K562 (cell line): ENCODE measurements around the gene ATF4. TPM values are rescaled to one million over a fixed set of nuclear protein-coding genes. Genes with fewer than 3 reads are reported as not detected.
A peak's percentile ranks its signal among the peaks of the same experiment; 100 is the strongest.

ENCODE experiments used
- ATAC-seq: fragments of 200-7000 bp; cut with Tn5 transposase; 3 replicates; pipeline ENCODE4 v1.9.1; 2020; ENCODE audit warnings: moderate library complexity
- BruUV-seq: library from RNA; stranded (reverse); fragments of 400-500 nt; replicated peaks from 2 replicates; lab custom pipeline; 2021; lab: Mats Ljungman, UMichigan
- CTCF ChIA-PET: fragments of 300-600 bp; formaldehyde crosslinking; extraction: SDS; loops from one replicate; lab custom pipeline; 2021; ENCODE audit warnings: low intra/inter-chr PET ratio; lab: Yijun Ruan, JAX
- POLR2A ChIA-PET: fragments of 300-600, 350-650 bp; sonication (Branson Sonifier 250); formaldehyde crosslinking; extraction: SDS; loops from one replicate; lab custom pipeline; 2021; ENCODE audit warnings: antibody characterized with exemption, inconsistent platforms; lab: Yijun Ruan, JAX
- DNase-seq, 4 experiments: peaks; one replicate each; pipeline versions ENCODE4 v3.0.0 to v3.0.0-alpha.2; 2011 to 2018; ENCODE audit warnings: low spot score in 3 of 4, mixed read lengths in 3 of 4; ENCODE audit errors: extremely low read depth in 1 of 4
- FAIRE-seq: peaks from 2 replicates; lab custom pipeline; 2011; peaks lifted over from hg19 to GRCh38; lab: Jason Lieb, UNC
- H2AFZ ChIP-seq: 2 replicates; pipeline ENCODE4 v1.6.0; 2011; ENCODE audit warnings: low read depth, low read length, control low read depth, inconsistent platforms
- H3K27ac ChIP-seq: fragments of 200-600 bp; 3 replicates; pipeline ENCODE4 v1.8.0; 2011; ENCODE audit warnings: low read depth, mild to moderate bottlenecking, control low read depth, inconsistent platforms, low read length, moderate library complexity, mixed read lengths; ENCODE audit errors: extremely low read depth
- H3K27me3 ChIP-seq, 2 experiments: fragments of 300-600 bp in 1 of 2; 2 replicates in 1 of 2; 3 replicates in 1 of 2; pipeline versions ENCODE4 v1.6.0 to v1.8.0; 2011; ENCODE audit warnings: inconsistent platforms in 2 of 2, low read length in 2 of 2, mild to moderate bottlenecking in 1 of 2, mixed read lengths in 1 of 2, moderate library complexity in 1 of 2; ENCODE audit not compliant: control insufficient read depth in 2 of 2, insufficient read depth in 2 of 2
- H3K36me3 ChIP-seq: fragments of 300-600 bp; 3 replicates; pipeline ENCODE4 v1.8.0; 2011; ENCODE audit warnings: mild to moderate bottlenecking, low read length, inconsistent platforms; ENCODE audit not compliant: control insufficient read depth, insufficient read depth
- H3K4me1 ChIP-seq, 2 experiments: fragments of 200-600 bp in 1 of 2; replicated peaks in 1 of 2; 2 replicates in 1 of 2; 3 replicates in 1 of 2; pipeline versions ENCODE4 v1.5.1 to v1.8.0; 2011; ENCODE audit warnings: inconsistent platforms in 2 of 2, low read length in 2 of 2, mild to moderate bottlenecking in 1 of 2, mixed read lengths in 1 of 2, moderate library complexity in 1 of 2; ENCODE audit not compliant: control insufficient read depth in 2 of 2, insufficient read depth in 2 of 2
- H3K4me2 ChIP-seq: 2 replicates; pipeline ENCODE4 v1.6.1; 2011; ENCODE audit warnings: low read length, control low read depth, inconsistent platforms, mixed read lengths; ENCODE audit not compliant: insufficient read depth
- H3K4me3 ChIP-seq: fragments of 200-600 bp; sonication (generic), shearing (Covaris generic); 2 replicates; pipeline ENCODE4 v1.5.1; 2016; ENCODE audit warnings: control low read depth, inconsistent platforms
- H3K79me2 ChIP-seq: fragments of 200-600 bp; 3 replicates; pipeline ENCODE4 v1.8.0; 2011; ENCODE audit warnings: low read length, inconsistent platforms; ENCODE audit not compliant: control insufficient read depth, insufficient read depth
- H3K9ac ChIP-seq, 2 experiments: 2 replicates each; pipeline versions ENCODE4 v1.6.0 to v1.6.1; 2011; ENCODE audit warnings: low read depth in 2 of 2, low read length in 2 of 2, control low read depth in 1 of 2, inconsistent platforms in 1 of 2, mild to moderate bottlenecking in 1 of 2, mixed read lengths in 1 of 2; ENCODE audit not compliant: insufficient read depth in 1 of 2
- H3K9me1 ChIP-seq: one replicate; pipeline ENCODE4 v1.6.0; 2011; ENCODE audit warnings: inconsistent platforms, mild to moderate bottlenecking, low read length, moderate library complexity; ENCODE audit not compliant: control insufficient read depth, insufficient read depth
- H3K9me3 ChIP-seq: replicated peaks from 2 replicates; pipeline ENCODE4 v1.5.1; 2011; ENCODE audit warnings: low read depth, low read length, inconsistent platforms; ENCODE audit not compliant: control insufficient read depth, insufficient read depth
- H4K20me1 ChIP-seq: replicated peaks from 2 replicates; pipeline ENCODE4 v1.6.1; 2011; ENCODE audit warnings: low read length, inconsistent platforms, mixed read lengths; ENCODE audit not compliant: control insufficient read depth, insufficient read depth
- ATF7 ChIP-seq: fragments of 450-650 bp; IDR thresholded peaks from 2 replicates; pipeline ENCODE4 v1.7.1; 2014; ENCODE audit warnings: mild to moderate bottlenecking, moderate library complexity
- BRD9 ChIP-seq: fragments of 450-650 bp; IDR thresholded peaks from 2 replicates; pipeline ENCODE4 v1.6.1; 2018; ENCODE audit warnings: low read depth; ENCODE audit not compliant: partially characterized antibody
- GABPA ChIP-seq: fragments of 200-800 bp; sonication (Bioruptor generic); conservative IDR thresholded peaks from 2 replicates; pipeline ENCODE4 v1.6.1; 2016; ENCODE audit warnings: low read depth, missing genetic modification characterization, missing compliant biosample characterization
- GABPB2 ChIP-seq: fragments of 250-450 bp; sonication (Bioruptor Pico); conservative IDR thresholded peaks from 2 replicates; pipeline ENCODE4 v1.5.1; 2021; ENCODE audit warnings: mild to moderate bottlenecking
- GTF2E2 ChIP-seq: fragments of 200-800 bp; sonication (Bioruptor generic); IDR thresholded peaks from 2 replicates; pipeline ENCODE4 v1.6.1; 2016; ENCODE audit warnings: missing genetic modification characterization, missing compliant biosample characterization
- PPARD ChIP-seq: fragments of 250-450 bp; sonication (Bioruptor Pico); IDR thresholded peaks from 2 replicates; pipeline ENCODE4 v1.8.0; 2022; ENCODE audit warnings: inconsistent platforms, mild to moderate bottlenecking, moderate library complexity
- RUNX1 ChIP-seq: sonication (generic); IDR thresholded peaks from 2 replicates; pipeline ENCODE4 v1.6.1; 2016; ENCODE audit warnings: antibody characterized with exemption, low read depth
- TAF7 ChIP-seq: fragments of 450-650 bp; IDR thresholded peaks from 2 replicates; pipeline ENCODE4 v1.6.1; 2016; ENCODE audit warnings: missing genetic modification characterization, missing compliant biosample characterization
- ZNF134 ChIP-seq: fragments of 250-450 bp; sonication (Bioruptor Pico); conservative IDR thresholded peaks from 2 replicates; pipeline ENCODE4 v1.4.0; 2020
- ZNF431 ChIP-seq: sonication (generic); formaldehyde crosslinking; IDR thresholded peaks from 2 replicates; pipeline ENCODE4 v1.8.0; 2022; ENCODE audit warnings: mild to moderate bottlenecking, missing genetic modification reagents
- WGBS: fragments of 100-300 bp; shearing (Covaris generic); methylation state at CpG from one replicate; pipeline ENCODE4 v1.1.6; 2016; ENCODE audit warnings: low coverage, mixed read lengths; ENCODE audit not compliant: insufficient coverage; ENCODE audit errors: missing lambda C conversion rate; 5-methylcytosine and 5-hydroxymethylcytosine counted together
- in situ Hi-C: fragments of 300-500 bp; cut with MboI; formaldehyde crosslinking; loops from 4 replicates; pipeline ENCODE4 v1.15.0; 2018; ENCODE audit warnings: inconsistent platforms, mixed read lengths
- intact Hi-C: fragments of 100-400 bp; cut with micrococcal nuclease; formaldehyde crosslinking; loops from 2 replicates; pipeline ENCODE4 v1.14.2; 2022
- polyA plus RNA-seq, 8 experiments: library from polyadenylated mRNA; depleted of rRNA in 4 of 8; stranded (reverse) in 5 of 8; unstranded in 3 of 8; fragments of >200 nt; fragmentation: Nextera tagmentation in 2 of 8; fragmentation: Illumina TruSeq in 1 of 8; extraction: Ambion mirVana in 2 of 8; extraction: Trizol in 1 of 8; gene quantifications; 2 replicates each; pipeline versions ENCODE4 v1.2.1 to v1.2.3, GENCODE V29; 2011 to 2014; ENCODE audit warnings: inconsistent platforms in 1 of 8, missing spikeins in 1 of 8
- total RNA-seq, 7 experiments: library from RNA; depleted of rRNA in 6 of 7; stranded (reverse); fragments of >200 nt in 6 of 7; fragmentation: Illumina TruSeq in 2 of 7; extraction: Trizol in 2 of 7; gene quantifications; 2 replicates each; pipeline versions ENCODE4 v1.2.1 to v1.2.3, GENCODE V29; 2011 to 2021; ENCODE audit warnings: low replicate concordance in 1 of 7
- TF ChIP-seq, protein P1 (sequence below): fragments of 250-450 bp; sonication (Bioruptor Pico); IDR thresholded peaks from 2 replicates; pipeline ENCODE4 v1.4.0; 2020
- TF ChIP-seq, protein P2 (sequence below): sonication (generic); formaldehyde crosslinking; IDR thresholded peaks from 2 replicates; pipeline ENCODE4 v1.8.0; 2022; ENCODE audit warnings: mild to moderate bottlenecking, missing genetic modification reagents
- TF ChIP-seq, protein P3 (sequence below): fragments of 250-450 bp; sonication (Bioruptor Pico); IDR thresholded peaks from 2 replicates; pipeline ENCODE4 v1.5.0; 2021

Gene ATF4
- total and polyA plus RNA-seq, 9 of the 15 experiments (the other 6 are each of a cell fraction or from before 2014, with no cell fraction given) = 93.1 to 723 (median 355) TPM

DNA sequence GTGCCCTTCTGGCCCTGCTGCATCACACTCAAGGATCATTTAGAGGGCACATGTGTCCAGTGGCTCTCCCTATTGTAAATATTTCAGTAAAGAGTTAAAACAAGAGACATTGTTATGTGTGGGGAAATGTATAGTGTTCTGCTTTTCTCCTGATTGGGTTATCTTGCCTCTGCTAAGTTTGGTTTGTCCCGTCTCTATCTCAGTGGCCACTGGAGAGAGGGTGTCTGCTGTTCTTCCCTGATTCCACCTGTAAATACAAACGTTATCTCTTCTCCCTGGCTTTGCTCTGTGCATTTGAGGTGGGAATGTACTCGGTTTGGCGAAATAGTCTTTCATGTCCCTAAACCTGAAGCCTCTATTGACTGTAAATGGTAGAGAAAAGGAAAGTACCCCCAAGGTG lies 12.0 kb upstream of the ATF4 start (continued):
- TF ChIP-seq, protein P1, sequence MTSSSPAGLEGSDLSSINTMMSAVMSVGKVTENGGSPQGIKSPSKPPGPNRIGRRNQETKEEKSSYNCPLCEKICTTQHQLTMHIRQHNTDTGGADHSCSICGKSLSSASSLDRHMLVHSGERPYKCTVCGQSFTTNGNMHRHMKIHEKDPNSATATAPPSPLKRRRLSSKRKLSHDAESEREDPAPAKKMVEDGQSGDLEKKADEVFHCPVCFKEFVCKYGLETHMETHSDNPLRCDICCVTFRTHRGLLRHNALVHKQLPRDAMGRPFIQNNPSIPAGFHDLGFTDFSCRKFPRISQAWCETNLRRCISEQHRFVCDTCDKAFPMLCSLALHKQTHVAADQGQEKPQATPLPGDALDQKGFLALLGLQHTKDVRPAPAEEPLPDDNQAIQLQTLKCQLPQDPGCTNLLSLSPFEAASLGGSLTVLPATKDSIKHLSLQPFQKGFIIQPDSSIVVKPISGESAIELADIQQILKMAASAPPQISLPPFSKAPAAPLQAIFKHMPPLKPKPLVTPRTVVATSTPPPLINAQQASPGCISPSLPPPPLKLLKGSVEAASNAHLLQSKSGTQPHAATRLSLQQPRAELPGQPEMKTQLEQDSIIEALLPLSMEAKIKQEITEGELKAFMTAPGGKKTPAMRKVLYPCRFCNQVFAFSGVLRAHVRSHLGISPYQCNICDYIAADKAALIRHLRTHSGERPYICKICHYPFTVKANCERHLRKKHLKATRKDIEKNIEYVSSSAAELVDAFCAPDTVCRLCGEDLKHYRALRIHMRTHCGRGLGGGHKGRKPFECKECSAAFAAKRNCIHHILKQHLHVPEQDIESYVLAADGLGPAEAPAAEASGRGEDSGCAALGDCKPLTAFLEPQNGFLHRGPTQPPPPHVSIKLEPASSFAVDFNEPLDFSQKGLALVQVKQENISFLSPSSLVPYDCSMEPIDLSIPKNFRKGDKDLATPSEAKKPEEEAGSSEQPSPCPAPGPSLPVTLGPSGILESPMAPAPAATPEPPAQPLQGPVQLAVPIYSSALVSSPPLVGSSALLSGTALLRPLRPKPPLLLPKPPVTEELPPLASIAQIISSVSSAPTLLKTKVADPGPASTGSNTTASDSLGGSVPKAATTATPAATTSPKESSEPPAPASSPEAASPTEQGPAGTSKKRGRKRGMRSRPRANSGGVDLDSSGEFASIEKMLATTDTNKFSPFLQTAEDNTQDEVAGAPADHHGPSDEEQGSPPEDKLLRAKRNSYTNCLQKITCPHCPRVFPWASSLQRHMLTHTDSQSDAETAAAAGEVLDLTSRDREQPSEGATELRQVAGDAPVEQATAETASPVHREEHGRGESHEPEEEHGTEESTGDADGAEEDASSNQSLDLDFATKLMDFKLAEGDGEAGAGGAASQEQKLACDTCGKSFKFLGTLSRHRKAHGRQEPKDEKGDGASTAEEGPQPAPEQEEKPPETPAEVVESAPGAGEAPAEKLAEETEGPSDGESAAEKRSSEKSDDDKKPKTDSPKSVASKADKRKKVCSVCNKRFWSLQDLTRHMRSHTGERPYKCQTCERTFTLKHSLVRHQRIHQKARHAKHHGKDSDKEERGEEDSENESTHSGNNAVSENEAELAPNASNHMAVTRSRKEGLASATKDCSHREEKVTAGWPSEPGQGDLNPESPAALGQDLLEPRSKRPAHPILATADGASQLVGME (CRISPR knock-in tag) = no peak
- no peak for TF ChIP-seq GTF2E2 (tag)

DNA sequence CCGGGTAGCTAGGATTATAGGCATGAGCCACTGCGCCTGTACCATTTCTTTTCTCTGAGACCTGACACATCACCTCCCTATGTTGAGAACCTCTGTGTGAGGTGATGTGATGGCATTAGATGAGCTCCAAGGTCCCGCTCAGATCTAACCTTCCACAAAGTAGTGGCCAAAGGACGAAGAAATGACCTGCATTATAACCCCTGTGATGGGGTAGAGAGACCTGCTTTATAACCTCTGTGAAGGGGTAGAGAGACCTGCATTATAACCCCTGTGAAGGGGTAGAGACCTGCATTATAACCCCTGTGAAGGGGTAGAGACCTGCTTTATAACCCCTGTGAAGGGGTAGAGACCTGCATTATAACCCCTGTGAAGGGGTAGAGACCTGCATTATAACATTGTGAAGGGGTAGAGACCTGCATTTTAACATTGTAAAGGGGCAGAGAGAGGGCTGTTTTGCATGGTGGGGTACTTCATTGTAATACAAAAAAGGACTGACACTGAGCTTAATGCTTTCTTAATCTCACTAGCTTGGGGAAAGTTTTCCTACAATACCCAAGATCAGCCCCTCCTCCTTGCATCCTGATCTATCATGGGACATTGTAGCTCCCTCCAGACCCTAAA lies 9.7 kb upstream of the ATF4 start:
- FAIRE-seq (no peak), ATAC-seq (no peak)

More for the DNA sequence above, 9.7 kb upstream of the ATF4 start:
- no peak for TF ChIP-seq BRD9
- no peak for TF ChIP-seq ZNF134 (CRISPR knock-in tag)
- TF ChIP-seq, protein P2, sequence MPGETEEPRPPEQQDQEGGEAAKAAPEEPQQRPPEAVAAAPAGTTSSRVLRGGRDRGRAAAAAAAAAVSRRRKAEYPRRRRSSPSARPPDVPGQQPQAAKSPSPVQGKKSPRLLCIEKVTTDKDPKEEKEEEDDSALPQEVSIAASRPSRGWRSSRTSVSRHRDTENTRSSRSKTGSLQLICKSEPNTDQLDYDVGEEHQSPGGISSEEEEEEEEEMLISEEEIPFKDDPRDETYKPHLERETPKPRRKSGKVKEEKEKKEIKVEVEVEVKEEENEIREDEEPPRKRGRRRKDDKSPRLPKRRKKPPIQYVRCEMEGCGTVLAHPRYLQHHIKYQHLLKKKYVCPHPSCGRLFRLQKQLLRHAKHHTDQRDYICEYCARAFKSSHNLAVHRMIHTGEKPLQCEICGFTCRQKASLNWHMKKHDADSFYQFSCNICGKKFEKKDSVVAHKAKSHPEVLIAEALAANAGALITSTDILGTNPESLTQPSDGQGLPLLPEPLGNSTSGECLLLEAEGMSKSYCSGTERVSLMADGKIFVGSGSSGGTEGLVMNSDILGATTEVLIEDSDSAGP = no peak
- TF ChIP-seq PPARD (CRISPR knock-in tag) = no peak
- TF ChIP-seq RUNX1 = no peak
- TF ChIP-seq GABPB2 (CRISPR knock-in tag) = no peak
- no peak for TF ChIP-seq ATF7
- TF ChIP-seq GABPA (tag) = no peak
- TF ChIP-seq, protein P3, sequence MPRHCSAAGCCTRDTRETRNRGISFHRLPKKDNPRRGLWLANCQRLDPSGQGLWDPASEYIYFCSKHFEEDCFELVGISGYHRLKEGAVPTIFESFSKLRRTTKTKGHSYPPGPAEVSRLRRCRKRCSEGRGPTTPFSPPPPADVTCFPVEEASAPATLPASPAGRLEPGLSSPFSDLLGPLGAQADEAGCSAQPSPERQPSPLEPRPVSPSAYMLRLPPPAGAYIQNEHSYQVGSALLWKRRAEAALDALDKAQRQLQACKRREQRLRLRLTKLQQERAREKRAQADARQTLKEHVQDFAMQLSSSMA (CRISPR knock-in tag) = no peak
- no peak for TF ChIP-seq ZNF431 (CRISPR knock-in tag)
- no peak for TF ChIP-seq TAF7 (tag)
- POLR2A ChIA-PET = interaction anchor here (0.6 to 4.0 kb wide), 4 partner anchors 10 to 194 kb away, joined by 3 to 20 read pairs (median 4); partner anchors contain the start of genes ATF4 and RPL3
- no peaks in the 10 kb centered on the region for H3K9me3 ChIP-seq
- H3K4me1 ChIP-seq = peaks cover 8 to 10% of the 10 kb centered on the region in 2 experiments; a peak in 3 of 5 replicates
- H3K9ac ChIP-seq = peak overlapping the region in 1 of 2 experiments; percentile 23; a peak in 1 of 4 replicates
- in situ Hi-C loops (no loop called here), intact Hi-C loops (no loop called here)
- no peak overlapping the region for H3K27ac ChIP-seq
- 90% methylated on average over 2 of the region's 4 CpGs for WGBS
- no peak overlapping the region for H2AFZ ChIP-seq
- peaks cover 2% of the 10 kb centered on the region for H3K9me1 ChIP-seq
- DNase-seq = no peak
- no peak overlapping the region for H3K4me3 ChIP-seq
- BruUV-seq = no TSS peak
- peaks cover 63% of the 10 kb centered on the region for H3K79me2 ChIP-seq
- H4K20me1 ChIP-seq = peaks cover 9% of the 10 kb centered on the region
- H3K27me3 ChIP-seq = no peaks in the 10 kb centered on the region
- CTCF ChIA-PET = no interaction called here
- H3K4me2 ChIP-seq = no peak overlapping the region
- peaks cover 93% of the 10 kb centered on the region for H3K36me3 ChIP-seq
